Uterus (tissue), 4 donors: ENCODE data around the gene C9orf72. TPM values are rescaled to one million over a fixed set of nuclear protein-coding genes. Genes with fewer than 3 reads are reported as not detected.

Experiments
- DNase-seq, 2 donors: peaks; one replicate each; pipeline ENCODE4 v3.0.0-alpha.2; 2019 to 2020
- H3K27ac ChIP-seq, 2 donors: fragments of 200-600 bp; sonication (generic); 1 replicate in 1 of 2; 2 replicates in 1 of 2; pipeline ENCODE4 v1.5.1; 2016 to 2018
- H3K27me3 ChIP-seq, 2 donors: fragments of 200-600 bp; sonication (generic); one replicate each; pipeline ENCODE4 v1.5.1; 2018 to 2019; ENCODE audit warnings: control low read depth in 1 of 2
- H3K36me3 ChIP-seq, 2 donors: fragments of 200-600 bp; sonication (generic); one replicate each; pipeline ENCODE4 v1.5.1; 2019; ENCODE audit warnings: control low read depth in 1 of 2
- H3K4me1 ChIP-seq, 2 donors: fragments of 200-600 bp; sonication (generic); one replicate each; pipeline ENCODE4 v1.5.1; 2018 to 2019; ENCODE audit warnings: control low read depth in 1 of 2
- H3K4me3 ChIP-seq, 2 donors: fragments of 200-600 bp; sonication (generic); 1 replicate in 1 of 2; 2 replicates in 1 of 2; pipeline ENCODE4 v1.5.1; 2018 to 2019; ENCODE audit warnings: mild to moderate bottlenecking in 1 of 2
- H3K9me3 ChIP-seq, 2 donors: fragments of 200-600 bp; sonication (generic); one replicate each; pipeline ENCODE4 v1.5.1; 2019; ENCODE audit warnings: control low read depth in 1 of 2
- POLR2A ChIP-seq, 2 donors: fragments of 450-650 bp; IDR thresholded peaks; one replicate each; pipeline ENCODE4 v1.6.1; 2016; ENCODE audit warnings: antibody characterized with exemption in 2 of 2, mild to moderate bottlenecking in 1 of 2, moderate library complexity in 1 of 2
- intact Hi-C: fragments of 100-400 bp; cut with DNase I; formaldehyde crosslinking; loops from one replicate; pipeline ENCODE4 v1.15.1; 2023; ENCODE audit warnings: low total_unique reads
- total RNA-seq, 4 donors: library from RNA; depleted of rRNA in 3 of 4; stranded (reverse); fragments of >200 nt in 3 of 4; gene quantifications; one replicate each; pipeline versions ENCODE4 v1.1.0 to v1.2.4, GENCODE V29; 2014 to 2023
- TF ChIP-seq, protein P1 (sequence below), 4 experiments: fragments of 200-600 bp in 2 of 4; fragments of 450-650 bp in 2 of 4; sonication (generic) in 2 of 4; IDR thresholded peaks; one replicate each; pipeline ENCODE4 v1.5.1; 2016 to 2019; ENCODE audit warnings: antibody characterized with exemption in 4 of 4, mild to moderate bottlenecking in 2 of 4, moderate library complexity in 1 of 4
- donor health status: DM: yes; HTN: yes; CAD: no.

Gene C9orf72
- total RNA-seq, 4 donors from 2014 or later, result 16.1 to 46.2 (median 32.1) TPM

DNA sequence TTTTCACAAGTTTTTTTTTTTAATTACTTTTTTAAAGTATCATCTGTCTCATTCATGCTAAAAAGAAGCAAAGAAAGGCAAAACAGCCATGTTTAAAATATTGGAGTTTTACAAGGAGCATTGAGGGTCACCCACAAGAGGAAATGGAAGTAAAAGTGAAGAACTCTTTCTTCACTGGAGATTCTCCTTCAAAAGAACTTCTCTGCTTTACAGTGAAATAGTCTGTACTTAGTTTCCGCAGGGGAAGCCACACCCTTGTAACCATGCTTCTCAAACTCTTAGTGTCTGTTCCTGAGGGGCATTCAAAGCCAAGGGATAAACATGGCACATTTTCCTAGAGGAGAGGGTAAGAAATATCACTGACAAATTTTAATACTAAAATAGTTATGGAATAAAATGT, 8.6 kb downstream of the C9orf72 start:
- no peak for DNase-seq
- H3K27ac ChIP-seq, result no peak overlapping the region
- H3K9me3 ChIP-seq, result no peaks in the 10 kb centered on the region
- no peaks in the 10 kb centered on the region for H3K4me1 ChIP-seq
- H3K27me3 ChIP-seq, result no peaks in the 10 kb centered on the region
- intact Hi-C loops, result no loop called here
- no peaks in the 10 kb centered on the region for H3K36me3 ChIP-seq
- H3K4me3 ChIP-seq, result no peak overlapping the region
- no peak for TF ChIP-seq POLR2A (IDR thresholded peaks at IDR 0.05)
- TF ChIP-seq, protein P1, sequence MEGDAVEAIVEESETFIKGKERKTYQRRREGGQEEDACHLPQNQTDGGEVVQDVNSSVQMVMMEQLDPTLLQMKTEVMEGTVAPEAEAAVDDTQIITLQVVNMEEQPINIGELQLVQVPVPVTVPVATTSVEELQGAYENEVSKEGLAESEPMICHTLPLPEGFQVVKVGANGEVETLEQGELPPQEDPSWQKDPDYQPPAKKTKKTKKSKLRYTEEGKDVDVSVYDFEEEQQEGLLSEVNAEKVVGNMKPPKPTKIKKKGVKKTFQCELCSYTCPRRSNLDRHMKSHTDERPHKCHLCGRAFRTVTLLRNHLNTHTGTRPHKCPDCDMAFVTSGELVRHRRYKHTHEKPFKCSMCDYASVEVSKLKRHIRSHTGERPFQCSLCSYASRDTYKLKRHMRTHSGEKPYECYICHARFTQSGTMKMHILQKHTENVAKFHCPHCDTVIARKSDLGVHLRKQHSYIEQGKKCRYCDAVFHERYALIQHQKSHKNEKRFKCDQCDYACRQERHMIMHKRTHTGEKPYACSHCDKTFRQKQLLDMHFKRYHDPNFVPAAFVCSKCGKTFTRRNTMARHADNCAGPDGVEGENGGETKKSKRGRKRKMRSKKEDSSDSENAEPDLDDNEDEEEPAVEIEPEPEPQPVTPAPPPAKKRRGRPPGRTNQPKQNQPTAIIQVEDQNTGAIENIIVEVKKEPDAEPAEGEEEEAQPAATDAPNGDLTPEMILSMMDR (IDR thresholded peaks at IDR 0.05), result no peak

DNA sequence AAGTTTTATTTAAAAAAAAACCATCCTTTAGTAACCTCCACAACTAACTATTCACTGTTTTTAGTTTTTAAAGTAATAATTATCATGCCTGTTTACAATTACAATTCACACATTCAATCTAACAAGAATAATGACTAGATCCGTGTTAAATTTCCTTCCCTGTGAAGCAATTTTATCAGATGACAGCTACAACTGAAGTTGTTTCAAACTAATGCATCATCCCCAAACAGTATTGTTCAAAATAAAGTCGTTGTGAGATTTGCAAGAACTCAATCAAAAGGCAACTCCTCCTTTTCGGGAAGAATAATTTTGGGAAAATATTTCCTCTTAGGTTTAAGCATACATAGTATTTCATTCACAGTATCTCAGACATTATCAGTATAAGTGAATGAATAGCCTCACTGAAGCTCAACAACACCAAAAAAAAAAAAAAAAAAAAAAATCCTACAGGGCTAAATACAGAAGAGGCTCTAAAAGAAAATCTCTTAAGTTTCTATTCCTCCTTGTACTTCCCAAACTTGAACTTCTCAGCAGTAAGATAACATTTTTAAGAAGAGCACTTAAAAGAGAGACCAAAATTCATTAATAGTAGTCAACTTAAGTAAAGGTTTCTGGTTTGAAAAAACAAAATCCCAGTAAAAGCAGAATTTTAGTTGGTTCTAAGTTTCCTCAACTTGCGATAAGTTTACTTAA, 9.4 kb downstream of the C9orf72 start:
- intact Hi-C loops, result no loop called here
- H3K4me1 ChIP-seq, result no peaks in the 10 kb centered on the region
- no peak overlapping the region for H3K4me3 ChIP-seq
- no peaks in the 10 kb centered on the region for H3K27me3 ChIP-seq
- no peaks in the 10 kb centered on the region for H3K36me3 ChIP-seq
- peak overlapping the region in 1 of 2 donors; percentile 4 for H3K27ac ChIP-seq
- no peak for TF ChIP-seq POLR2A (IDR thresholded peaks at IDR 0.05)
- TF ChIP-seq, protein P1 (IDR thresholded peaks at IDR 0.05), result no peak
- no peak for DNase-seq
- no peaks in the 10 kb centered on the region for H3K9me3 ChIP-seq

- TF ChIP-seq, protein P1 (IDR thresholded peaks at IDR 0.05), result no peak
- no peak for TF ChIP-seq POLR2A (IDR thresholded peaks at IDR 0.05)
- H3K4me3 ChIP-seq, result no peak overlapping the region
- H3K27ac ChIP-seq, result no peak overlapping the region
- H3K36me3 ChIP-seq, result no peaks in the 10 kb centered on the region
- no peaks in the 10 kb centered on the region for H3K9me3 ChIP-seq
- DNase-seq, result no peak
- H3K4me1 ChIP-seq, result no peaks in the 10 kb centered on the region
- H3K27me3 ChIP-seq, result no peaks in the 10 kb centered on the region
- intact Hi-C loops, result no loop called here
These were observed 11.6 kb downstream of the C9orf72 start for GRCh38 chr9:27561685-27562084.

DNA sequence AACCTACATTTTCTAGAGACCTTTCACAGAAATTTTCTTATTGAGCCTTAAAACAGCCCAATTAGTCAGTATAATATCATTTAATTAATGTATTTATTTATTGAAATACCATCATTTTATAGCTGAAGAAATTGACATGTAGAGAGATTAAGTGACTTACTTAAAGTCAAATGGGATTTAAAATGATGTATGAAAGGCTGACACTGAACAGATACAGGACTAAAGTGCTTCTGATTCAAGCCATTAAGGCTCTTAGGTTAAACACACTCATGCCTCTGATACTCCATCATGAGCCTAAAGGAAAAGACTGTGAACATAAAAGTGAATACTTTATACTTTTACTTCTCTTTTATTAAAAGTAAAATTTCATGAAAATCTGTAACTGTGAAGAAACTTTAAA, 12.8 kb downstream of the C9orf72 start:
- intact Hi-C loops, result no loop called here
- Histone ChIP-seq H3K4me3 (no peak overlapping the region), H3K9me3 (no peaks in the 10 kb centered on the region), H3K4me1 (no peaks in the 10 kb centered on the region), H3K27ac (no peak overlapping the region), H3K36me3 (no peaks in the 10 kb centered on the region), H3K27me3 (no peaks in the 10 kb centered on the region)
- DNase-seq, result no peak
- TF ChIP-seq, protein P1 (IDR thresholded peaks at IDR 0.05), result no peak
- no peak for TF ChIP-seq POLR2A (IDR thresholded peaks at IDR 0.05)

DNA sequence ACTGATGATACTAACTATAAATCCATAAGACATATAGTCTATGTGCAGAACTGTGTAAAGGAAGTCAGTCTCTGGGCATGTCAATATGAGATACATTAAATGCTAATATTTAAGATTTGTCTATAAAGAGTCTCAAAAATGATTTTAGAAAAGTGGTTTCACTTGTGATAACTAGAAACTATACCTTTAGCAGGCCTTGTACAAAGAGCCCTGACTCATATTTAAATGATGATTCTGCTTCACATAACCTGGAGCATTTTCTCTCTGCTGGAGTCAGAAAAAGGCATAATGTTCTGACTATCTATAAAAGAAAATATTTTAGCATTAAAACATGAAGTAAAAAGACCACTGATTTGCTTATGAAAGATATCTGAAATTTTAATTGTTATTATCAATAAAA, 15.0 kb downstream of the C9orf72 start:
- no peak overlapping the region for H3K27ac ChIP-seq
- H3K4me3 ChIP-seq, result no peak overlapping the region
- TF ChIP-seq, protein P1 (IDR thresholded peaks at IDR 0.05), result no peak
- no peak for TF ChIP-seq POLR2A (IDR thresholded peaks at IDR 0.05)
- no peaks in the 10 kb centered on the region for H3K9me3 ChIP-seq
- intact Hi-C loops, result no loop called here
- no peaks in the 10 kb centered on the region for H3K36me3 ChIP-seq
- no peak for DNase-seq
- no peaks in the 10 kb centered on the region for H3K27me3 ChIP-seq
- no peaks in the 10 kb centered on the region for H3K4me1 ChIP-seq
